Activated naive CD4-positive, alpha-beta T cell treated with anti-CD3 and anti-CD28 coated beads, Interleukin-2, amount 50 U/mL, for 24 hours (primary cell): ENCODE data around the gene SLC35B2.
A peak's percentile ranks its signal among the peaks of the same experiment; 100 is the strongest.
"Not testable (repeated sequence)": the region's sequence is repeated elsewhere in the genome, so short reads cannot be mapped to it uniquely, and the experiment has no call there.

Source experiments
- H3K27ac Mint-ChIP-seq: one replicate; pipeline ENCODE4 v1.8.0; 2021; ENCODE audit warnings: mild to moderate bottlenecking, mixed read lengths
- H3K27me3 Mint-ChIP-seq: one replicate; pipeline ENCODE4 v1.8.0; 2021; ENCODE audit warnings: mixed read lengths
- H3K36me3 Mint-ChIP-seq: one replicate; pipeline ENCODE4 v1.8.0; 2021; ENCODE audit warnings: mixed read lengths
- H3K4me1 Mint-ChIP-seq: one replicate; pipeline ENCODE4 v1.8.0; 2021; ENCODE audit warnings: mixed read lengths
- H3K4me3 Mint-ChIP-seq: one replicate; pipeline ENCODE4 v1.8.0; 2021; ENCODE audit warnings: mild to moderate bottlenecking, mixed read lengths
- H3K9me3 Mint-ChIP-seq: one replicate; pipeline ENCODE4 v1.8.0; 2021; ENCODE audit warnings: mixed read lengths

The SLC35B2 gene

GRCh38 chr6:44245391-44245911, 11.9 kb downstream of the SLC35B2 start:
- Mint-ChIP-seq H3K4me3 (peak overlapping the region; percentile 99), H3K27me3 (peaks cover 2% of the 10 kb centered on the region), H3K27ac (peak overlapping the region; percentile 100), H3K4me1 (peaks cover 20% of the 10 kb centered on the region), H3K36me3 (peaks cover 30% of the 10 kb centered on the region), H3K9me3 (no peaks in the 10 kb centered on the region)

DNA sequence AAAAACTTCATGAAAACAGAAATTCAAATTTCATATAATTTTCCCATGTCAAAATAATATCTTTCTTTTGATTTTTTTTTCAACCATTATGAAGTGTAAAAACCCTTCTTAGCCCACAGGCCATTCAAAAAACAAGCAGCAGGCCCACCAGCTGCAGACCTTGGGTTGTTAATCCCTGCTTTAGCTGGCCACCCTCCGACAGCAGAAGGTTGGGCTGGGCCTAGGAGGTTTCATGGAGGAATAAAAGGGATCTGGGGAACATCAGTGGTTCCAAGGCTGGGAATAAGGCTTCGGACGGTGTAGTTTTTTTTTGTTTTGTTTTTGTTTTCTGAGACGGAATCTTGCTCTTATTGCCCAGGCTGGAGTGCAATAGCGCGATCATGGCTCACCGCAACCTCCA, 14.0 kb downstream of the SLC35B2 start:
- Mint-ChIP-seq H3K27me3 (peaks cover 2% of the 10 kb centered on the region), H3K4me3 (no peak overlapping the region), H3K36me3 (peaks cover 9% of the 10 kb centered on the region), H3K9me3 (no peaks in the 10 kb centered on the region), H3K4me1 (peaks cover 16% of the 10 kb centered on the region), H3K27ac (no peak overlapping the region)

GRCh38 chr6:44238687-44239350, 18.5 kb downstream of the SLC35B2 start:
- H3K36me3 Mint-ChIP-seq = peaks cover 1% of the 10 kb centered on the region
- peak overlapping the region; percentile 87 for H3K4me3 Mint-ChIP-seq
- no peaks in the 10 kb centered on the region for H3K27me3 Mint-ChIP-seq
- peak overlapping the region; percentile 74 for H3K27ac Mint-ChIP-seq
- H3K9me3 Mint-ChIP-seq = no peaks in the 10 kb centered on the region
- peaks cover 18% of the 10 kb centered on the region for H3K4me1 Mint-ChIP-seq

- peaks cover 18% of the 10 kb centered on the region for H3K4me1 Mint-ChIP-seq
- peaks cover 2% of the 10 kb centered on the region for H3K36me3 Mint-ChIP-seq
- H3K4me3 Mint-ChIP-seq = peak overlapping the region; percentile 87
- peak overlapping the region; percentile 91 for H3K27ac Mint-ChIP-seq
- H3K9me3 Mint-ChIP-seq = no peaks in the 10 kb centered on the region
- no peaks in the 10 kb centered on the region for H3K27me3 Mint-ChIP-seq
Observed at GRCh38 chr6:44237813-44238433, 19.4 kb downstream of the SLC35B2 start.

DNA sequence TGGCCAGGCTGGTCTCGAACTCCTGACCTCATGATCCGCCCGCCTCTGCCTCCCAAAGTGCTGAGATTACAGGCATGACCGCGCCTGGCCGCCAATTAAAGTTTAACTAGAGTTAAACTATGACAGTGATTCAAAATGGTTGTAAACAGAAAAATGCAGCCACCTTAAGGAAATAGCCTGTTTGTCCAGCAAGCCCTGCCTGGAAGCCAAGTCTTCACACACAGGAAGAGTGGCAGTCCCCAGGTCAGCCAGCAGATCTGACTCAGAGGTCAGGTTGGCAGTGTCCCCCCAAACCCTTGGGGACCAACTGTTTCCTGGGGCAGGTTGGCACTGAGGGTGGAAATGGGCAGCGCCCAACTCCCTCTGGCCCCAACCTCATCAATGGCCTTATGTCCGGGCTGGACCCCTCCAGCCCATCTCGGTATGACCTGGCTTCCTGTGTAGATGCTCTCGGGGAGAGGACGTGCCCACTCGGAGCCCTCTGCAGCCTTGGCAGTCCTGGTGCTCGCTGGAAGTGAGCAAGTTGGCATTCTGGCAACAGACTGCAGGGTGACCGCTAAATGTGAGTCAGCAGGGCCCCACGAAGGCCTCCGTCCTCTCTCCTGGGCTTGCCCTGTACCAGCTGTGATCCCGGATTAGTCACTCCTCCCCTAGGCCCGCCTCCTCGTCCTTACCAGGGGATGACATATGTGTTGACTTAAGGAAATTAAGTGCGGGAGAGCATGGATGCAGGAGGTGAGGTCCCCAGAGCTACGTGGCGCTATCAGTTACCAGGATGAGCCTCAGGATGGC, 20.1 kb downstream of the SLC35B2 start:
- Mint-ChIP-seq H3K4me3 (peak overlapping the region; percentile 87), H3K9me3 (no peaks in the 10 kb centered on the region), H3K27me3 (no peaks in the 10 kb centered on the region), H3K27ac (peak overlapping the region; percentile 91), H3K36me3 (peaks cover 6% of the 10 kb centered on the region), H3K4me1 (peaks cover 18% of the 10 kb centered on the region)

GRCh38 chr6:44235891-44236516, 21.3 kb downstream of the SLC35B2 start:
- Mint-ChIP-seq H3K27ac (no peak overlapping the region), H3K4me3 (peak overlapping the region; percentile 23), H3K36me3 (peaks cover 10% of the 10 kb centered on the region), H3K27me3 (no peaks in the 10 kb centered on the region), H3K4me1 (peaks cover 18% of the 10 kb centered on the region), H3K9me3 (no peaks in the 10 kb centered on the region)

DNA sequence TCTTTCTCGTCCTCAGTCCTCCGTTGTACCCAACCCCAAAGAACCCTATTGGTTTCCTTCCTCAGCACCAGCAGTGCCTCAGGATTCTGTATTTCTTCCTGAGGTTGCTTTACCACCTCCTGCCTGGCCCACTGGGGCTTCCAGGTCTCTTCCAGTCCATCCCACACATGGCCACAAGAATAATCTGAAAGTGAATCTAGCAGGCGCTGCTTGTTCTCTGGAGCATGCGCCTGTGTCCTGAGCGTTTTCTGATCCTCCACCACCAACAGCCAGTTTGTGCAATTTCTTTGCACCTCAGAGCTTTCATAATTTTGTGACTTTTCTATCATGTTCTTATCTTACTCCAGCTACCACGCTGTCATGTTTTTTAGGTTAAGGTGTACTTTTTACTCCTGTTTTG, 22.1 kb downstream of the SLC35B2 start:
- Mint-ChIP-seq H3K4me3 (no peak overlapping the region), H3K9me3 (no peaks in the 10 kb centered on the region), H3K4me1 (peaks cover 18% of the 10 kb centered on the region), H3K27ac (no peak overlapping the region), H3K27me3 (no peaks in the 10 kb centered on the region), H3K36me3 (peaks cover 12% of the 10 kb centered on the region)

- peaks cover 18% of the 10 kb centered on the region for H3K4me1 Mint-ChIP-seq
- H3K9me3 Mint-ChIP-seq = no peaks in the 10 kb centered on the region
- peaks cover 12% of the 10 kb centered on the region for H3K36me3 Mint-ChIP-seq
- no peaks in the 10 kb centered on the region for H3K27me3 Mint-ChIP-seq
- H3K27ac Mint-ChIP-seq = no peak overlapping the region
- no peak overlapping the region for H3K4me3 Mint-ChIP-seq
Observed at GRCh38 chr6:44234101-44235025, 23.0 kb downstream of the SLC35B2 start.

DNA sequence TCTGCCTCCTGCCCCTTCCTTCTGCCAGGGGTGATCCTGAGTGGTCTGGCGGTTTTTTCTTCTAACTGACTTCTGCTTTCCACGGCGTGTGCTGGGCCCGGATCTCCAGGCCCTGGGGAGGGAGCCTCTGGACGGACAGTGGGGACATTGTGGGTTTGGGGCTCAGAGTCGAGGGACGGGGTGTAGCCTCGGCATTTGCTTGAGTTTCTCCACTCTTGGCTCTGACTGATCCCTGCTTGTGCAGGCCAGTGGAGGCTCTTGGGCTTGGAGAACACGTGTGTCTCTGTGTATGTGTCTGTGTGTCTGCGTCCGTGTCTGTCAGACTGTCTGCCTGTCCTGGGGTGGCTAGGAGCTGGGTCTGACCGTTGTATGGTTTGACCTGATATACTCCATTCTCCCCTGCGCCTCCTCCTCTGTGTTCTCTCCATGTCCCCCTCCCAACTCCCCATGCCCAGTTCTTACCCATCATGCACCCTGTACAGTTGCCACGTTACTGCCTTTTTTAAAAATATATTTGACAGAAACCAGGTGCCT, 23.7 kb downstream of the SLC35B2 start:
- H3K36me3 Mint-ChIP-seq = peaks cover 12% of the 10 kb centered on the region
- peaks cover 14% of the 10 kb centered on the region for H3K4me1 Mint-ChIP-seq
- H3K9me3 Mint-ChIP-seq = no peaks in the 10 kb centered on the region
- no peak overlapping the region for H3K27ac Mint-ChIP-seq
- H3K27me3 Mint-ChIP-seq = no peaks in the 10 kb centered on the region
- no peak overlapping the region for H3K4me3 Mint-ChIP-seq

GRCh38 chr6:44232676-44233566, 24.4 kb downstream of the SLC35B2 start:
- H3K9me3 Mint-ChIP-seq = no peaks in the 10 kb centered on the region
- H3K4me1 Mint-ChIP-seq = peaks cover 7% of the 10 kb centered on the region
- peak overlapping the region; percentile 62 for H3K27ac Mint-ChIP-seq
- no peak overlapping the region for H3K4me3 Mint-ChIP-seq
- no peaks in the 10 kb centered on the region for H3K27me3 Mint-ChIP-seq
- peaks cover 12% of the 10 kb centered on the region for H3K36me3 Mint-ChIP-seq

DNA sequence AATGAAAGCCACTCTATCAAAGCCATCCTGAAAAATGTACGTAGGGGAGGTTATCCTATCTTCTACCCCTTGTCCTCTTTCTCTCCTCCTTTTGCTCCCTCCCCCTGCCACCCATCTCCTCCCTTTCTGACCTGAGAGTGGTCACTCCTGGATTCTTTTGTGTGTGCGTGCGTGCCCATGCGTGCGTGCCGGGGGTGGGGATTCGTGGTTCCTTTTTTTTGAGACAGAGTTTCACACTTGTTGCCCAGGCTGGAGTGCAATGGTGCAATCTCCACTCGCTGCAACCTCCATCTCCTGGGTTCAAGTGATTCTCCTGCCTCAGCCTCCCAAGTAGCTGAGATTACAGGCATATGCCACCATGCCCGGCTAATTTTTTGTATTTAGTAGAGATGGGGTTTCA, 25.9 kb downstream of the SLC35B2 start:
- H3K27me3 Mint-ChIP-seq, H3K4me1 Mint-ChIP-seq, H3K27ac Mint-ChIP-seq, H3K9me3 Mint-ChIP-seq, H3K4me3 Mint-ChIP-seq: not testable (repeated sequence)
- peaks cover 12% of the 10 kb centered on the region for H3K36me3 Mint-ChIP-seq

DNA sequence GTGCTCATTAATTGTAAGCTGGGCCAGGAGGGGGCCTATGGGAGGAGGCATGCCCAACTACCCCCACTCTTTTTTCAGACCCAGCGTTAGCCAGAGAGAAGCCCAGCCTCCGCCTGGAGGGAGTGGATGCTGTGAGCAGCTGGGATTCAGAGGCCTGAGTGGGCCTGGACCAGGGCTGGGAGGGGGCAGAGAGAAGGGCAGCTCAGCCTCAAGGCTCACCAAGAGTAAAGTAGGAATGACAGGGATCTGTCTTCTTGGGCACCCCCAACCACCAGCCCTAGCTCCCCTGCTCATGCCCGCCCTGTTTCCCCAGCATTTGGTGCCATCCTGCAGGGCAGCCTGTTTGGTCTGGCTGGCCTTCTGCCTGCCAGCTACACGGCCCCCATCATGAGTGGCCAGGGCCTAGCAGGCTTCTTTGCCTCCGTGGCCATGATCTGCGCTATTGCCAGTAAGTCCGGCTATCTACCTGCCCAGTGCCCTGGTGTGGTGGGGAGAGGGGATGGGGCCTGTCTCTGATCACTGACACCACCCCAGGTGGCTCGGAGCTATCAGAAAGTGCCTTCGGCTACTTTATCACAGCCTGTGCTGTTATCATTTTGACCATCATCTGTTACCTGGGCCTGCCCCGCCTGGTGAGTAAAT, 27.2 kb downstream of the SLC35B2 start:
- Mint-ChIP-seq H3K27me3 (no peaks in the 10 kb centered on the region), H3K4me1 (peaks cover 4% of the 10 kb centered on the region), H3K4me3 (no peak overlapping the region), H3K36me3 (peaks cover 10% of the 10 kb centered on the region), H3K27ac (no peak overlapping the region), H3K9me3 (no peaks in the 10 kb centered on the region)

- Mint-ChIP-seq H3K36me3 (peaks cover 12% of the 10 kb centered on the region), H3K9me3 (no peaks in the 10 kb centered on the region), H3K4me3 (no peak overlapping the region)
Observed at GRCh38 chr6:44229376-44230033, 27.8 kb downstream of the SLC35B2 start.

More at GRCh38 chr6:44229376-44230033, 27.8 kb downstream of the SLC35B2 start:
- H3K27me3 Mint-ChIP-seq = no peaks in the 10 kb centered on the region
- H3K4me1 Mint-ChIP-seq = peaks cover 9% of the 10 kb centered on the region
- H3K27ac Mint-ChIP-seq = no peak overlapping the region
